Right ventricle myocardium inferior (tissue), 1 donor: ENCODE measurements around the gene CATSPERD. TPM values are rescaled to one million over a fixed set of nuclear protein-coding genes. Genes with fewer than 3 reads are reported as not detected.
A peak's percentile ranks its signal among the peaks of the same experiment; 100 is the strongest.

ENCODE experiments used
- ATAC-seq: fragments of 200-7000 bp; cut with Tn5 transposase; one replicate; pipeline ENCODE4 v1.9.1; 2020; ENCODE audit warnings: mild to moderate bottlenecking, moderate library complexity
- DNase-seq: peaks from one replicate; pipeline ENCODE4 v3.0.0; 2021; ENCODE audit errors: missing footprints
- intact Hi-C: fragments of 100-400 bp; cut with DNase I; formaldehyde crosslinking; loops from one replicate; pipeline ENCODE4 v1.11.0; 2022
- total RNA-seq: library from RNA; stranded (reverse); fragmentation: NEBNext Ultra II Directional; extraction: Animal tissue kit (Norgen Biotek cat#: 25700); gene quantifications from one replicate; pipeline ENCODE4 v1.2.1, GENCODE V29; 2021
- donor health status: DM: no; HTN: yes; CAD: no; lungs with severe emphysema.

The CATSPERD gene
- total RNA-seq, 1 donor from 2014 or later = not detected

DNA sequence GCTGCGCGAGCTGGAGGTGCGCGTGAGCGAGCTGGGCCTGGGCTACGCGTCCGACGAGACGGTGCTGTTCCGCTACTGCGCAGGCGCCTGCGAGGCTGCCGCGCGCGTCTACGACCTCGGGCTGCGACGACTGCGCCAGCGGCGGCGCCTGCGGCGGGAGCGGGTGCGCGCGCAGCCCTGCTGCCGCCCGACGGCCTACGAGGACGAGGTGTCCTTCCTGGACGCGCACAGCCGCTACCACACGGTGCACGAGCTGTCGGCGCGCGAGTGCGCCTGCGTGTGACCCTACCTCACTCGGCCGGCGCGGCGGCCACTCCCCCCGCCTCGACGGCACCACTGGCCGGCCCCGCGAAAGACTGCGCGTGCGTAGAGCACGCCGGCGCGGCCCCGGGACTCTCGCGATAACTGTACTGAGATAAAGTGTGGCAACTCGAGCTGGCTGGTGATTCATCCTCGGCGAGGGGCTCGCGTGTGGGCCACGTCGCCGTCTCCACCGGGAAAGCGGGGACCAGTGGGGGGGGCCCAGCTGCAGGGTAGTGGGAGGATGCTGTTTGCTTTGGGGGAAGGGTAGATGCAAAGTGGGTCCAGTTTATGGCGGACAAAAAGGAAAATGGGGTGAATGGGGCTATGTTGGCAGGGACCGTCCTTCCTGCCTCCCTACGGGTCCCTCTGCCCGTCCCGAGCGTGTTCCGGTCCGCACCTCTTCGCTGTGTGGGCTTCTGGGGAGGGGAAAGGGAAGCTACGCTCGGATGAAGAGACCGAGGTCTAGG, 107.6 kb downstream of the CATSPERD start:
- DNase-seq = peak; percentile 95
- peak; percentile 78 for ATAC-seq
- intact Hi-C loops = loop anchor here (2.0 to 10.0 kb wide), 3 partner anchors 23 to 127 kb away; partner anchors contain the start of gene NRTN

Other genes starting within 250 kb of the CATSPERD start
- not detected for gene TINCR, start 152.7 kb upstream of the CATSPERD start, total RNA-seq
- gene SAFB2, start 97.9 kb upstream of the CATSPERD start, total RNA-seq = 43.7 TPM
- gene SAFB, start 97.6 kb upstream of the CATSPERD start, total RNA-seq = 59.8 TPM
- 172 TPM for gene MICOS13, start 40.1 kb upstream of the CATSPERD start, total RNA-seq
- 3.9 TPM for gene HSD11B1L, start 39.6 kb upstream of the CATSPERD start, total RNA-seq
- gene RPL36, start 30.3 kb upstream of the CATSPERD start, total RNA-seq = 435 TPM
- 98.1 TPM for gene LONP1, start 491 bp upstream of the CATSPERD start, total RNA-seq
- 1.3 TPM for gene PRR22, start 64.1 kb downstream of the CATSPERD start, total RNA-seq
- 11.8 TPM for gene DUS3L, start 70.5 kb downstream of the CATSPERD start, total RNA-seq
- 27.5 TPM for gene NRTN, start 84.4 kb downstream of the CATSPERD start, total RNA-seq
- gene FUT6, start 119.1 kb downstream of the CATSPERD start, total RNA-seq = not detected
- not detected for gene FUT3, start 130.8 kb downstream of the CATSPERD start, total RNA-seq
- not detected for gene FUT5, start 149.9 kb downstream of the CATSPERD start, total RNA-seq
- 571 TPM for gene NDUFA11, start 183.2 kb downstream of the CATSPERD start, total RNA-seq
- gene VMAC, start 184.2 kb downstream of the CATSPERD start, total RNA-seq = 1.6 TPM
- 3.8 TPM for gene CAPS, start 193.6 kb downstream of the CATSPERD start, total RNA-seq